Measurements from ENCODE around the gene OTOA. TPM values are rescaled to one million over a fixed set of nuclear protein-coding genes. Genes with fewer than 3 reads are reported as not detected.
"Not testable (repeated sequence)": the region's sequence is repeated elsewhere in the genome, so short reads cannot be mapped to it uniquely, and the experiment has no call there.

The OTOA gene
- total RNA-seq, 1 experiment from 2014 or later = 0.11 TPM

DNA sequence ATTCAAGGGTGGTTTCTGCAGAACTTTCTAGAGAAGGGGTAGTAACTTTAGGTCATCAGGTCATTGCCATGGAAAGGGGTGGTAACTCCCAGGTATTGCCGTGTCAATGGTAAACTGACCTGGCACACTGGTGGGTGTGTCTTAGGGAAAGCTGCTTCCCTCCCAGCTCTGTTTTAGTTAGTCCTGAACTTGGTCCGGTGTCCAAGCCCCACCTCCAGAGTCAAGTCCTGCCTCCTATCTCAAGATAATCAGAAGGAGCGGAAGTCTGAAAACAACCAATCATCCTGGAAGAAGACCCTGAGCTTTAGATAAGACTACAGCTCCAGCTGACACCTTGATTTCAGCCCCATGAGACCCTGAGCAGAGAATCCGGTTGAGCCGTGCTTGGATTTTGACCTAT is 105.0 kb downstream of the OTOA start:
- H3K23ac ChIP-seq (ENCODE audit: insufficient read length, low read depth, low read length); H3K27me3 ChIP-seq (ENCODE audit: insufficient read depth, low read length); H2BK5ac ChIP-seq (ENCODE audit: insufficient read length, low read length); DNase-seq; H3K27me3 Mint-ChIP-seq (ENCODE audit: low read depth); H2BK15ac ChIP-seq (ENCODE audit: low read depth, low read length); H4K20me1 ChIP-seq (ENCODE audit: control insufficient read depth, insufficient read depth, insufficient read length); H3K79me1 ChIP-seq (ENCODE audit: insufficient read depth, low read depth, low read length, poor library complexity, severe bottlenecking); H4K8ac ChIP-seq (replicated peaks; ENCODE audit: insufficient read length, low read depth, low read length); H2AK5ac ChIP-seq (ENCODE audit: insufficient read length, low read length); H3K79me2 ChIP-seq (ENCODE audit: insufficient read depth, low read length); H4K91ac ChIP-seq (ENCODE audit: insufficient read length, low read depth, low read length); H3K23me2 ChIP-seq (ENCODE audit: insufficient read length, low read depth, low read length, poor library complexity, severe bottlenecking); H3K27ac Mint-ChIP-seq; H3K4me1 ChIP-seq (ENCODE audit: insufficient read depth, low read length); H3K9ac ChIP-seq (ENCODE audit: extremely low read depth, insufficient read length, low read length); H3K9me3 ChIP-seq (ENCODE audit: control insufficient read depth, low read depth, low read length); H3K4me1 Mint-ChIP-seq; H3K27ac ChIP-seq (ENCODE audit: insufficient read length, low read depth, low read length); H3K4me3 Mint-ChIP-seq; H3K9me3 Mint-ChIP-seq; H3K18ac ChIP-seq (ENCODE audit: insufficient read length, low read depth, low read length); H3K4me2 ChIP-seq (ENCODE audit: insufficient read depth, insufficient read length, low read length); H4K5ac ChIP-seq (ENCODE audit: insufficient read length, low read depth, low read length); H2BK12ac ChIP-seq (ENCODE audit: insufficient read length, low read depth, low read length); H3K36me3 Mint-ChIP-seq (ENCODE audit: insufficient read depth in 1 of 3, low read depth in 3 of 3); H3T11ph ChIP-seq (ENCODE audit: low read length); H3K4ac ChIP-seq (ENCODE audit: low read depth, low read length); H2BK20ac ChIP-seq (ENCODE audit: low read depth, low read length, poor library complexity, severe bottlenecking); H3K56ac ChIP-seq (ENCODE audit: insufficient read length, low read depth, low read length); H2BK120ac ChIP-seq (ENCODE audit: low read depth, low read length, poor library complexity, severe bottlenecking); H3K14ac ChIP-seq (ENCODE audit: insufficient read depth, low read length); H2AFZ ChIP-seq (ENCODE audit: low read length): not testable (repeated sequence)
- WGBS (ENCODE audit: extremely low coverage, insufficient read length, low lambda C conversion rate) = no CpG with 5 or more reads among the region's 5 CpGs

DNA sequence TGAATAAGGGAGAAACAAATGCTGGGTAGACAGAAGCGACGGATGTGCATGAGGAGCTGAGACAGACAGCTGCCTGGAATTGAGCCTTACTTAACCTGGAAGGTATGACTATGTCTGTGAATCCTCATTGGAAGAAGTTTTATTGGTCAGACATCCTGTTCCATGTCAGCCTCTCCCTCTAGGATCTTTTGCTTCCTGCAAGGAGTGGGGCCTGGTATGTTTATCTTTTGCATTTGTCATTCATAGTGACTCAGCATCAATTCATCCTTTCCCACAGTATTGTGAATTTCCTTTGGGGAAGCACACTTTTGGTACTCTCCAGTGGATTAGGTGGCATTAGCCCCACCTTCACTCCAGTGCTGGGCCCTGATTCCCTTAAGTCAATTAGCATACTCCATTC is 105.5 kb downstream of the OTOA start:
- H3K9me3 Mint-ChIP-seq; H2BK120ac ChIP-seq (ENCODE audit: low read depth, low read length, poor library complexity, severe bottlenecking); H3K18ac ChIP-seq (ENCODE audit: insufficient read length, low read depth, low read length); H2AFZ ChIP-seq (ENCODE audit: low read length); H3K14ac ChIP-seq (ENCODE audit: insufficient read depth, low read length); H3K27ac ChIP-seq (ENCODE audit: insufficient read length, low read depth, low read length); H4K5ac ChIP-seq (ENCODE audit: insufficient read length, low read depth, low read length); H3K27me3 ChIP-seq (ENCODE audit: insufficient read depth, low read length); H3K23me2 ChIP-seq (ENCODE audit: insufficient read length, low read depth, low read length, poor library complexity, severe bottlenecking); H2AK5ac ChIP-seq (ENCODE audit: insufficient read length, low read length); H3K9me3 ChIP-seq (ENCODE audit: control insufficient read depth, low read depth, low read length); H3K79me2 ChIP-seq (ENCODE audit: insufficient read depth, low read length); H3K56ac ChIP-seq (ENCODE audit: insufficient read length, low read depth, low read length); H2BK5ac ChIP-seq (ENCODE audit: insufficient read length, low read length); H4K91ac ChIP-seq (ENCODE audit: insufficient read length, low read depth, low read length); H3K23ac ChIP-seq (ENCODE audit: insufficient read length, low read depth, low read length); H3K27ac Mint-ChIP-seq; H3K27me3 Mint-ChIP-seq (ENCODE audit: low read depth); H3K4me1 ChIP-seq (ENCODE audit: insufficient read depth, low read length); H2BK15ac ChIP-seq (ENCODE audit: low read depth, low read length); H3T11ph ChIP-seq (ENCODE audit: low read length); H4K20me1 ChIP-seq (ENCODE audit: control insufficient read depth, insufficient read depth, insufficient read length); DNase-seq; H4K8ac ChIP-seq (replicated peaks; ENCODE audit: insufficient read length, low read depth, low read length); H3K4ac ChIP-seq (ENCODE audit: low read depth, low read length); H3K9ac ChIP-seq (ENCODE audit: extremely low read depth, insufficient read length, low read length); H3K36me3 Mint-ChIP-seq (ENCODE audit: insufficient read depth in 1 of 3, low read depth in 3 of 3); H3K4me2 ChIP-seq (ENCODE audit: insufficient read depth, insufficient read length, low read length); H3K4me3 Mint-ChIP-seq; H3K79me1 ChIP-seq (ENCODE audit: insufficient read depth, low read depth, low read length, poor library complexity, severe bottlenecking); H2BK12ac ChIP-seq (ENCODE audit: insufficient read length, low read depth, low read length); H2BK20ac ChIP-seq (ENCODE audit: low read depth, low read length, poor library complexity, severe bottlenecking); H3K4me1 Mint-ChIP-seq: not testable (repeated sequence)
- no CpG with 5 or more reads among the region's 2 CpGs for whole genome bisulfite sequencing (ENCODE audit: extremely low coverage, insufficient read length, low lambda C conversion rate)

Data from H9 (cell line).